Stomach (tissue), 9 donors: ENCODE data around the gene VWA8. TPM values are rescaled to one million over a fixed set of nuclear protein-coding genes. Genes with fewer than 3 reads are reported as not detected.
"Not testable (repeated sequence)": the region's sequence is repeated elsewhere in the genome, so short reads cannot be mapped to it uniquely, and the experiment has no call there.

ENCODE experiments used
- DNase-seq, 2 donors: peaks; one replicate each; pipeline versions ENCODE4 v3.0.0 to v3.0.0-alpha.2; 2013 to 2019
- H3K27ac ChIP-seq, 5 donors: fragments of 200-600 bp in 4 of 5; sonication (generic) in 4 of 5; one replicate each; pipeline ENCODE4 v1.5.1; 2013 to 2019; ENCODE audit warnings: mild to moderate bottlenecking in 1 of 5, moderate library complexity in 1 of 5
- H3K27me3 ChIP-seq, 3 donors: fragments of 200-600 bp; sonication (generic); one replicate each; pipeline ENCODE4 v1.5.1; 2017 to 2019; ENCODE audit warnings: mixed run types in 1 of 3
- H3K36me3 ChIP-seq, 4 donors: fragments of 200-600 bp; sonication (generic); 1 replicate in 3 of 4; 2 replicates in 1 of 4; pipeline ENCODE4 v1.5.1; 2016 to 2019
- H3K4me1 ChIP-seq, 4 donors: fragments of 200-600 bp; sonication (generic); one replicate each; pipeline ENCODE4 v1.5.1; 2016 to 2019
- H3K4me3 ChIP-seq, 4 donors: fragments of 200-600 bp; sonication (generic) in 3 of 4; one replicate each; pipeline ENCODE4 v1.5.1; 2016 to 2019; ENCODE audit warnings: mild to moderate bottlenecking in 1 of 4
- H3K9me3 ChIP-seq, 4 donors: fragments of 200-600 bp; sonication (generic); one replicate each; pipeline ENCODE4 v1.5.1; 2016 to 2019
- EP300 ChIP-seq: sonication (generic); formaldehyde crosslinking; IDR thresholded peaks from one replicate; pipeline ENCODE4 v1.6.1; 2017; ENCODE audit warnings: antibody characterized with exemption
- POLR2A ChIP-seq, 4 donors: fragments of 450-650 bp; IDR thresholded peaks; one replicate each; pipeline ENCODE4 v1.6.1; 2016; ENCODE audit warnings: antibody characterized with exemption in 4 of 4, control low read depth in 2 of 4, mild to moderate bottlenecking in 1 of 4, moderate library complexity in 1 of 4
- POLR2AphosphoS5 ChIP-seq, 3 donors: sonication (generic); formaldehyde crosslinking; IDR thresholded peaks; one replicate each; pipeline ENCODE4 v1.6.1; 2016; ENCODE audit warnings: antibody characterized with exemption in 3 of 3
- WGBS, 5 donors: extraction: QIAGEN DNeasy Blood & Tissue Kit in 3 of 5; methylation state at CpG; one replicate each; pipeline versions ENCODE4 v1.1.5 to v1.1.7; 2013 to 2018; 5-methylcytosine and 5-hydroxymethylcytosine counted together
- intact Hi-C: fragments of 100-400 bp; cut with DNase I; formaldehyde crosslinking; loops from one replicate; pipeline ENCODE4 v1.15.1; 2023; ENCODE audit warnings: low total_unique reads
- polyA plus RNA-seq, 3 donors: library from polyadenylated mRNA; stranded (reverse); fragments of 200-250 nt; gene quantifications; one replicate each; pipeline ENCODE4 v1.2.3, GENCODE V29; 2013
- total RNA-seq, 5 donors: library from RNA; depleted of rRNA; stranded (reverse); fragments of >200 nt; gene quantifications; one replicate each; pipeline versions ENCODE4 v1.1.0 to v1.2.3, GENCODE V29; 2014 to 2016
- TF ChIP-seq, protein P1 (sequence below), 7 experiments: fragments of 450-650 bp in 4 of 7; fragments of 200-600 bp in 3 of 7; sonication (generic) in 3 of 7; IDR thresholded peaks; one replicate each; pipeline ENCODE4 v1.5.1; 2016 to 2019; ENCODE audit warnings: antibody characterized with exemption in 7 of 7, control low read depth in 2 of 7, mild to moderate bottlenecking in 1 of 7
- donor health status: healthy with polysubstance abuse.
- donor health status: Bipolar disorder and iron deficiency.
- donor health status: healthy.

The VWA8 gene
- total and polyA plus RNA-seq, 8 donors, result 3.3 to 99.2 (median 25.4) TPM

DNA sequence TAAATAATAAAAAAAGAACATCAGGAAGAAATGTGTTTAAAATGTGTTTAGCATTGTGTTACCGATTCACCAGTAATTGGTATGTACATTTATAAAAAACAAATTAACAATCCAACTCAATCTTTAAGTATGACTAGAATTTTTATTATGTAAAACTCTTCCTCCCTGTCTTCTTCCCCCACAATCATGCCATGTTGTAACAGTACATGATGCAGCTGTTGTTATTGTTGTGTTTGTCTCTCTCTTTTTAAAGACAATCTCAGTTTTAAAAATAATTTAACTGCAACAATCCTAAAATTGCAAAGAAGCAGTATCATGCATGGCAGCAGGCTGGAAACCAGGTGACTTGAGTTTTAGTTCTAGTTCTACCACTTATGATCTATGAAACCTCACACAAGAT is 323.3 kb downstream of the VWA8 start:
- Histone ChIP-seq H3K4me1 (peaks cover 0 to 19% (median 0%) of the 10 kb centered on the region in 4 donors), H3K27me3 (no peaks in the 10 kb centered on the region), H3K4me3 (no peak overlapping the region), H3K36me3 (peaks cover 0 to 6% (median 2%) of the 10 kb centered on the region in 4 donors), H3K9me3 (no peaks in the 10 kb centered on the region), H3K27ac (no peak overlapping the region)
- intact Hi-C loops, result no loop called here
- 86 to 91% (median 89%) methylated on average over 1 of the region's 1 CpG for WGBS, 5 donors
- no peak for DNase-seq
- TF ChIP-seq POLR2A (IDR thresholded peaks at IDR 0.05) (no peak), EP300 (no peak), POLR2AphosphoS5 (IDR thresholded peaks at IDR 0.05) (no peak)
- TF ChIP-seq, protein P1, sequence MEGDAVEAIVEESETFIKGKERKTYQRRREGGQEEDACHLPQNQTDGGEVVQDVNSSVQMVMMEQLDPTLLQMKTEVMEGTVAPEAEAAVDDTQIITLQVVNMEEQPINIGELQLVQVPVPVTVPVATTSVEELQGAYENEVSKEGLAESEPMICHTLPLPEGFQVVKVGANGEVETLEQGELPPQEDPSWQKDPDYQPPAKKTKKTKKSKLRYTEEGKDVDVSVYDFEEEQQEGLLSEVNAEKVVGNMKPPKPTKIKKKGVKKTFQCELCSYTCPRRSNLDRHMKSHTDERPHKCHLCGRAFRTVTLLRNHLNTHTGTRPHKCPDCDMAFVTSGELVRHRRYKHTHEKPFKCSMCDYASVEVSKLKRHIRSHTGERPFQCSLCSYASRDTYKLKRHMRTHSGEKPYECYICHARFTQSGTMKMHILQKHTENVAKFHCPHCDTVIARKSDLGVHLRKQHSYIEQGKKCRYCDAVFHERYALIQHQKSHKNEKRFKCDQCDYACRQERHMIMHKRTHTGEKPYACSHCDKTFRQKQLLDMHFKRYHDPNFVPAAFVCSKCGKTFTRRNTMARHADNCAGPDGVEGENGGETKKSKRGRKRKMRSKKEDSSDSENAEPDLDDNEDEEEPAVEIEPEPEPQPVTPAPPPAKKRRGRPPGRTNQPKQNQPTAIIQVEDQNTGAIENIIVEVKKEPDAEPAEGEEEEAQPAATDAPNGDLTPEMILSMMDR (IDR thresholded peaks at IDR 0.05), result no peak

- DNase-seq, H3K9me3 ChIP-seq, H3K36me3 ChIP-seq, H3K27ac ChIP-seq, intact Hi-C loops, H3K27me3 ChIP-seq, H3K4me3 ChIP-seq: not testable (repeated sequence)
- WGBS, 5 donors, result 88 to 100% (median 96%) methylated on average over 1 to 5 of the region's 5 CpGs; no CpG with 5 or more reads in 1 of the 5 donors
- H3K4me1 ChIP-seq, result peaks cover 0 to 19% (median 0%) of the 10 kb centered on the region in 4 donors
These were observed 323.9 kb downstream of the VWA8 start for GRCh38 chr13:41637032-41637431.

DNA sequence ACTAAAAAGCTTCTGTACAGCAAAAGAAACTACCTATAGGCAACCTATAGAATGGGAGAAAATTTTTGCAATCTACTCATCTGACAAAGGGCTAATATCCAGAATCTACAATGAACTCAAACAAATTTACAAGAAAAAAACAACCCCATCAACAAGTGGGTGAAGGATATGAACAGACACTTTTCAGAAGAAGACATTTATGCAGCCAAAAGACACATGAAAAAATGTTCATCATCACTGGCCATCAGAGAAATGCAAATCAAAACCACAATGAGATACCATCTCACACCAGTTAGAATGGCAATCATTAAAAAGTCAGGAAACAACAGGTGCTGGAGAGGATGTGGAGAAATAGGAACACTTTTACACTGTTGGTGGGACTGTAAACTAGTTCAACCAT is 324.3 kb downstream of the VWA8 start:
- H3K9me3 ChIP-seq, DNase-seq, H3K36me3 ChIP-seq, H3K27me3 ChIP-seq, H3K4me3 ChIP-seq, H3K27ac ChIP-seq, intact Hi-C loops: not testable (repeated sequence)
- H3K4me1 ChIP-seq, result peaks cover 0 to 19% (median 0%) of the 10 kb centered on the region in 4 donors

DNA sequence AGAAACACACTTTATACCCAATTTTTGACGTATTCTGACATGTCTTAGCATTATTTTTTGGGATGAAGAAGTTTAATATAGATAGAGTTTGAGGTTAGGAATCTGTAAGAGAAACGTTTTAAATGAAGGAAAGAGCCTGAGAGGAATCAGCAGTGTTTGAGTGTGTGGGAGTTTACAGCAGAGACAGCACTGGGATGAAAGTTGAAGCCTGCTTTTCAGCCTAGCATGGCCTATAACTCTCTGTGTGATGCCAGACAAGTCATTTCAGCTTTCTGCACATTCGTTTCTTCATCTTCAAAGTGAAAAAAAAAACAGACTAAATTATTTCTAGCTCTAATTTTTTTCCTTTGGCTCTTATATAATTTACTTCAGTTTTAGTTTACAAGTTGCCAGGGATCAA is 326.5 kb downstream of the VWA8 start:
- WGBS, 5 donors, result 81 to 90% (median 86%) methylated on average over 3 of the region's 3 CpGs
- no peak for DNase-seq
- TF ChIP-seq POLR2AphosphoS5 (IDR thresholded peaks at IDR 0.05), result no peak
- no peak for TF ChIP-seq POLR2A (IDR thresholded peaks at IDR 0.05)
- TF ChIP-seq EP300, result no peak
- TF ChIP-seq, protein P1 (IDR thresholded peaks at IDR 0.05), result no peak
- H3K27ac ChIP-seq, result no peak overlapping the region
- no peaks in the 10 kb centered on the region for H3K27me3 ChIP-seq
- H3K4me1 ChIP-seq, result no peaks in the 10 kb centered on the region
- peaks cover 0 to 6% (median 2%) of the 10 kb centered on the region in 4 donors for H3K36me3 ChIP-seq
- no peaks in the 10 kb centered on the region for H3K9me3 ChIP-seq
- H3K4me3 ChIP-seq, result no peak overlapping the region
- intact Hi-C loops, result no loop called here

GRCh38 chr13:41633776-41634175 is 327.1 kb downstream of the VWA8 start:
- TF ChIP-seq, protein P1 (IDR thresholded peaks at IDR 0.05), result no peak
- TF ChIP-seq POLR2A (IDR thresholded peaks at IDR 0.05), result no peak
- no peak for TF ChIP-seq POLR2AphosphoS5 (IDR thresholded peaks at IDR 0.05)
- TF ChIP-seq EP300, result no peak
- no peaks in the 10 kb centered on the region for H3K27me3 ChIP-seq
- WGBS, 5 donors, result 75 to 92% (median 87%) methylated on average over 4 of the region's 4 CpGs
- H3K27ac ChIP-seq, result no peak overlapping the region
- H3K9me3 ChIP-seq, result no peaks in the 10 kb centered on the region
- H3K36me3 ChIP-seq, result peaks cover 0 to 7% (median 2%) of the 10 kb centered on the region in 4 donors
- no peak for DNase-seq
- intact Hi-C loops, result no loop called here
- H3K4me1 ChIP-seq, result no peaks in the 10 kb centered on the region
- no peak overlapping the region for H3K4me3 ChIP-seq
